Sigmoid colon (tissue), 7 donors: ENCODE measurements around the gene ACSL6. TPM values are rescaled to one million over a fixed set of nuclear protein-coding genes. Genes with fewer than 3 reads are reported as not detected.
"Not testable (repeated sequence)": the region's sequence is repeated elsewhere in the genome, so short reads cannot be mapped to it uniquely, and the experiment has no call there.

Experiments used
- DNase-seq: peaks from one replicate; pipeline ENCODE4 v3.0.0-alpha.2; 2019
- H3K27ac ChIP-seq, 4 donors: fragments of 200-600 bp; sonication (generic); one replicate each; pipeline ENCODE4 v1.5.1; 2016 to 2019; ENCODE audit warnings: mild to moderate bottlenecking in 1 of 4
- H3K27me3 ChIP-seq, 3 donors: fragments of 200-600 bp; sonication (generic); one replicate each; pipeline ENCODE4 v1.5.1; 2019; ENCODE audit warnings: mild to moderate bottlenecking in 1 of 3
- H3K36me3 ChIP-seq, 4 donors: fragments of 200-600 bp; sonication (generic); one replicate each; pipeline ENCODE4 v1.5.1; 2016 to 2019
- H3K4me1 ChIP-seq, 4 donors: fragments of 200-600 bp; sonication (generic); one replicate each; pipeline ENCODE4 v1.5.1; 2017 to 2019
- H3K4me3 ChIP-seq, 4 donors: fragments of 200-600 bp; sonication (generic); one replicate each; pipeline ENCODE4 v1.5.1; 2017 to 2019; ENCODE audit warnings: mild to moderate bottlenecking in 2 of 4, moderate library complexity in 1 of 4
- H3K9me3 ChIP-seq, 4 donors: fragments of 200-600 bp in 3 of 4; sonication (generic) in 3 of 4; one replicate each; pipeline versions ENCODE4 v1.5.1 to v1.6.1; 2013 to 2019
- CTCF ChIP-seq, 4 experiments: fragments of 450-650 bp in 3 of 4; fragments of 200-600 bp in 1 of 4; IDR thresholded peaks; one replicate each; pipeline ENCODE4 v1.5.1; 2016 to 2019; ENCODE audit warnings: antibody characterized with exemption in 4 of 4, mild to moderate bottlenecking in 3 of 4, moderate library complexity in 2 of 4
- EP300 ChIP-seq, 4 donors: sonication (generic); formaldehyde crosslinking; IDR thresholded peaks; one replicate each; pipeline ENCODE4 v1.6.1; 2017; ENCODE audit warnings: antibody characterized with exemption in 4 of 4
- POLR2A ChIP-seq, 2 donors: fragments of 450-650 bp; IDR thresholded peaks; one replicate each; pipeline ENCODE4 v1.6.1; 2016; ENCODE audit warnings: antibody characterized with exemption in 2 of 2, mild to moderate bottlenecking in 2 of 2, moderate library complexity in 2 of 2
- POLR2AphosphoS5 ChIP-seq, 4 donors: sonication (generic); formaldehyde crosslinking; IDR thresholded peaks; one replicate each; pipeline ENCODE4 v1.6.1; 2017; ENCODE audit warnings: antibody characterized with exemption in 4 of 4
- WGBS, 2 donors: extraction: QIAGEN DNeasy Blood & Tissue Kit; methylation state at CpG; one replicate each; pipeline ENCODE4 v1.1.7; 2013; 5-methylcytosine and 5-hydroxymethylcytosine counted together
- intact Hi-C: fragments of 100-400 bp; cut with DNase I; formaldehyde crosslinking; loops from one replicate; pipeline ENCODE4 v1.15.1; 2023
- polyA plus RNA-seq, 3 donors: library from polyadenylated mRNA; stranded (reverse); fragments of 200-250 nt; gene quantifications; one replicate each; pipeline ENCODE4 v1.2.3, GENCODE V29; 2013
- total RNA-seq, 4 donors: library from RNA; depleted of rRNA; stranded (reverse); fragments of >200 nt; gene quantifications; one replicate each; pipeline ENCODE4 v1.1.0, GENCODE V29; 2016
- donor health status: healthy with polysubstance abuse.
- donor health status: Bipolar disorder and iron deficiency.
- donor health status: healthy.

The ACSL6 gene
- total and polyA plus RNA-seq, 7 donors: 0.16 to 5.5 (median 1.8) TPM; not detected in 2

GRCh38 chr5:131916481-131916880 lies 95.0 kb downstream of the ACSL6 start:
- H3K36me3 ChIP-seq: no peaks in the 10 kb centered on the region
- H3K9me3 ChIP-seq: no peaks in the 10 kb centered on the region
- no peaks in the 10 kb centered on the region for H3K4me1 ChIP-seq
- no peak overlapping the region for H3K27ac ChIP-seq
- H3K27me3 ChIP-seq: no peaks in the 10 kb centered on the region
- TF ChIP-seq POLR2A (IDR thresholded peaks at IDR 0.05): no peak
- TF ChIP-seq POLR2AphosphoS5 (IDR thresholded peaks at IDR 0.05): no peak
- TF ChIP-seq EP300 (IDR thresholded peaks at IDR 0.05): no peak
- TF ChIP-seq CTCF (IDR thresholded peaks at IDR 0.05): no peak
- H3K4me3 ChIP-seq: no peak overlapping the region
- WGBS, 2 donors: 59 to 61% methylated on average over 2 of the region's 2 CpGs
- DNase-seq: no peak
- intact Hi-C loops: no loop called here

GRCh38 chr5:131914472-131914871 lies 97.0 kb downstream of the ACSL6 start:
- Histone ChIP-seq H3K36me3 (no peaks in the 10 kb centered on the region), H3K27me3 (no peaks in the 10 kb centered on the region), H3K27ac (no peak overlapping the region), H3K9me3 (no peaks in the 10 kb centered on the region), H3K4me1 (no peaks in the 10 kb centered on the region), H3K4me3 (no peak overlapping the region)
- no peak for DNase-seq
- TF ChIP-seq POLR2A (IDR thresholded peaks at IDR 0.05) (no peak), CTCF (IDR thresholded peaks at IDR 0.05) (no peak), EP300 (IDR thresholded peaks at IDR 0.05) (no peak), POLR2AphosphoS5 (IDR thresholded peaks at IDR 0.05) (no peak)
- intact Hi-C loops: no loop called here

GRCh38 chr5:131913603-131914002 lies 97.9 kb downstream of the ACSL6 start:
- no peak for DNase-seq
- H3K9me3 ChIP-seq: no peaks in the 10 kb centered on the region
- intact Hi-C loops: no loop called here
- no peaks in the 10 kb centered on the region for H3K4me1 ChIP-seq
- H3K4me3 ChIP-seq: no peak overlapping the region
- WGBS, 2 donors: 34 to 71% methylated on average over 3 of the region's 3 CpGs
- H3K27me3 ChIP-seq: no peaks in the 10 kb centered on the region
- H3K27ac ChIP-seq: no peak overlapping the region
- H3K36me3 ChIP-seq: no peaks in the 10 kb centered on the region
- no peak for TF ChIP-seq POLR2A (IDR thresholded peaks at IDR 0.05)
- no peak for TF ChIP-seq EP300 (IDR thresholded peaks at IDR 0.05)
- no peak for TF ChIP-seq CTCF (IDR thresholded peaks at IDR 0.05)
- no peak for TF ChIP-seq POLR2AphosphoS5 (IDR thresholded peaks at IDR 0.05)

GRCh38 chr5:131906668-131907067 lies 104.8 kb downstream of the ACSL6 start:
- H3K27ac ChIP-seq: no peak overlapping the region
- H3K36me3 ChIP-seq: no peaks in the 10 kb centered on the region
- no peak overlapping the region for H3K4me3 ChIP-seq
- no peak for DNase-seq
- no peak for TF ChIP-seq POLR2A (IDR thresholded peaks at IDR 0.05)
- no peak for TF ChIP-seq POLR2AphosphoS5 (IDR thresholded peaks at IDR 0.05)
- TF ChIP-seq EP300 (IDR thresholded peaks at IDR 0.05): no peak
- TF ChIP-seq CTCF (IDR thresholded peaks at IDR 0.05): no peak
- intact Hi-C loops: no loop called here
- H3K27me3 ChIP-seq: no peaks in the 10 kb centered on the region
- H3K9me3 ChIP-seq: peaks cover 0 to 3% (median 0%) of the 10 kb centered on the region in 4 donors
- 79 to 83% methylated on average over 2 of the region's 2 CpGs for WGBS, 2 donors
- H3K4me1 ChIP-seq: no peaks in the 10 kb centered on the region

GRCh38 chr5:131902266-131902665 lies 109.2 kb downstream of the ACSL6 start:
- 49 to 88% methylated on average over 1 of the region's 1 CpG for WGBS, 2 donors
- H3K9me3 ChIP-seq, H3K4me1 ChIP-seq, H3K27me3 ChIP-seq, H3K4me3 ChIP-seq, H3K27ac ChIP-seq, intact Hi-C loops, DNase-seq, H3K36me3 ChIP-seq: not testable (repeated sequence)

Other genes starting within 250 kb of the ACSL6 start
- 10 to 100 TPM; 46.4 to 74.4 (median 56.5) TPM for gene FNIP1, start 214.6 kb downstream of the ACSL6 start, total RNA-seq
- 1 to 10 TPM; 3.6 to 5.7 (median 4.2) TPM for gene FNIP1, start 214.6 kb downstream of the ACSL6 start, polyA plus RNA-seq
- gene MEIKIN, start 66.0 kb downstream of the ACSL6 start, total RNA-seq: not detected
- under 1 TPM in 1 of 3 donors, not detected in 2; 0.31 TPM for gene MEIKIN, start 66.0 kb downstream of the ACSL6 start, polyA plus RNA-seq
- not detected for gene IL3, start 49.0 kb upstream of the ACSL6 start, total RNA-seq
- gene IL3, start 49.0 kb upstream of the ACSL6 start, polyA plus RNA-seq: not detected
- not detected for gene CSF2, start 62.1 kb upstream of the ACSL6 start, total RNA-seq
- gene CSF2, start 62.1 kb upstream of the ACSL6 start, polyA plus RNA-seq: 1 to 10 TPM in 1 of 3 donors, not detected in 2; 1.1 TPM
- 10 to 100 TPM; 23.9 to 35.2 (median 28.9) TPM for gene P4HA2, start 216.2 kb upstream of the ACSL6 start, total RNA-seq
- gene P4HA2, start 216.2 kb upstream of the ACSL6 start, polyA plus RNA-seq: 10 to 100 TPM in 2 of 3 donors, 1 to 10 TPM in 1; 4.2 to 24.8 (median 12.5) TPM
- 100 to 1,000 TPM in 2 of 4 donors, 10 to 100 TPM in 2; 38.2 to 133 (median 90.1) TPM for gene PDLIM4, start 246.0 kb upstream of the ACSL6 start, total RNA-seq
- 10 to 100 TPM in 2 of 3 donors, 1 to 10 TPM in 1; 2.1 to 16.5 (median 11.4) TPM for gene PDLIM4, start 246.0 kb upstream of the ACSL6 start, polyA plus RNA-seq